HG03432 (cell line): ENCODE measurements around the gene DNAJB2.
"Not testable (repeated sequence)": the region's sequence is repeated elsewhere in the genome, so short reads cannot be mapped to it uniquely, and the experiment has no call there.

ENCODE experiments used
- ATAC-seq: cut with Tn5 transposase; IDR thresholded peaks from one replicate; pipeline ENCODE4 v1.9.1; 2021; ENCODE audit warnings: mild to moderate bottlenecking, moderate library complexity; ENCODE audit not compliant: unreplicated experiment

The DNAJB2 gene

DNA sequence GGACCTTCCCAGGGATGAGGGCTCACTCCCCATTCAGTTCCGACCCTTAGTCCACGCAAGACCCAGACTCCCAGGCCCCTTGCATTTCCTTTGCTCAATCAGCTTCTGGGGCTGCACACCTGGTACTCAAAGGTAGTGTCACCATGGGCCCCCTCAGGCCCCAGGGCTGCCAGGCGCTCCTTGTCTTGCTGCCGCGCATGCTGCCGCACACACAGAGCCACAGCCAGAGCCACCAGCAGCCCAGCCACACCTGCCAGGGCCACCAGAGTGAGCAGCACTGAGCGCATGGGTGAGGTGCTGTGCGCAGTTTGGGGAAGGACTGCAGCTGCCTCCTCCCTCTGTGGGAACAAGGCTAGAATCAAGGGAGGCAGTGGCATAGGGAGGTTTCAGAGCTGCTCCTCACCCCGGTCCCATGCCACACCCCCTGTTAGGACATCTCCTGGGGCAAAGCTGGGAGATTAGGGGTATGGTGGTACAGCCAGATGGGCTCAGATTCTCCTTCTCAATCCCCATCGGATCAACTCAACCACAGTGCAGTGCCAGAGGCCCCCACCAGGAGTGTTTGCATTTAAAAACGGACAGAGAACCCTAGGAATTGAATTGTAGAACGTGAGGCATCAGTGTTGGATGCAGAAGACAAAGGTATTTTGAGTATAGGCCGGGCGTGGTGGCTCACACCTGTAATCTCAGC, 18.7 kb downstream of the DNAJB2 start:
- no peak for ATAC-seq

DNA sequence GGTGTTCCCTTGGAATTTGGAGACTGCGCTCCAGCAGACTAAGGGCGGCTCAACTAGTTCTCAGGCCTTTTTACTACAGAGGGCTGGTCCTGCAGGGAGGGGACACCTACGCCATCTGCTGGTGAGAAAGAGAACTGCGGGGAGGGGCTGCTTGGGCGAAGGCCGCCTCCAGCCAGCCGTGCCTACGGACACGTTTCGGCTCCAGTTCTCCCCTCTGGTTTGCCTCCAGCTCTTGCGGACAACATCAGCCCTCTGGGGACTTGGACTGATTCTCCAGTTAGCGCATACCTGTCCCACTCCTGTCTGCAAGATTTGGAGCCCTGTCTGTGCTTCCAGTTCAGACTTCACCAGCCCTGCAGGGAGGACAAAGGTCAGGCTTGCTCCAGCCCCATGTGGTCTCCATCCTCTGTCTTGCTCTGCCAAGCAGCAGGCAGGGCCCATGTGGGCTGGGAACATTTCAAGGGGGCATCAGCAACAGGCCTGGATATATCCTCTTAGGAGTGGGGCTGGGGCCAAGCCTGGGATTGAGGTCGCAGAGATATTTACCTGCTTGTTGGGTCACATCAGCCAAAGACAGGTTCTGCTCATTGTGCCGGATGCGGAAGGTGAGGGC, 19.7 kb downstream of the DNAJB2 start:
- ATAC-seq: peak; percentile 50

GRCh38 chr2:219299372-219299760, 20.2 kb downstream of the DNAJB2 start:
- no peak for ATAC-seq

DNA sequence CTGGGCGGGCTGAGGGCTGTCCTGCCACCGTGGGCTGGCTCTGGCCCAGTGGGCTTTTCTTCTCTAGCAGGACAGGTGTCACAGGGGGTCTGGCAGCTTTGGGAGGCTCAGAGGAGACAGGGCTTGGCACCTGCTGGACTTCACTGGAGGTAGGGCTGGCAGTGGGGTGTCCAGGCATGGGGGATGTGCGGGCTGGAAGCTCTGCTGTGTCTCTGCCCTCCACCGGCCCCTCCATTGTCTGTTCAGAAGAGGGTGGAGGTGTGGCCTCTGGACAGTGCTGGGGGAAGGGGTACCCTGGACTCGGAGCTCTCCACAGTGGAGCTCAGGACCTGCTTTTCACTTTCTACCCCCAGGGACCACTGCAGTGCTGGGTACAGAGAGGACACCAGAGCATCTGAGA, 20.9 kb downstream of the DNAJB2 start:
- no peak for ATAC-seq

DNA sequence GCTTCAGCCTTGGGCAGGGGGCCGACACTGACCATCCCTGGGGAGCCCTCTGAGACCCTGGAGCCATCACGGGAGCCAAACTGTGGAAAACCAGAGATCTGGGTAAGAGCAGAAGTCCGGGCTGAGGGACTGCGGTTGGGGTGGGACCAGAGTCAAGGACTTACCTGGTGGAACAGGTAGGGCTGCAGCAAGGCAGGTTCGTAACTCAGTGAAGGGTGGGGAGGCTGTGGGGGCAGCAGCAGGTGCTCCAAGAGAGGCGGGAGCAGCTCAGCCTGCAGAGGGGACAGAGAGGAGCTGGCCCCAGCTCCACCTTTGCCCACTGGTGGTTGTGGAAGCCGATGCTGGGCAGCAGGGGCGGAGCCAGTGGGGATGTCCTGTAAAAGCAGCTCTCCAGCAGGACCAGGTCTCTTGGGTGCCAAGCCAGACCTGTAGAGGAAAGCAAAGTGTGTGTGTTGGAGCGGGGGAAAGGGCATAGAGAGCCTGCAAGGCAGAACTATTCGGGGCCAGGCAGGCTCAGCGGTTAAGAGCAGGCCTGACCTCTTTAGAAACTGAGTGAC, 23.3 kb downstream of the DNAJB2 start:
- no peak for ATAC-seq

- no peak for ATAC-seq
These were observed 25.1 kb downstream of the DNAJB2 start for GRCh38 chr2:219304223-219304622.

DNA sequence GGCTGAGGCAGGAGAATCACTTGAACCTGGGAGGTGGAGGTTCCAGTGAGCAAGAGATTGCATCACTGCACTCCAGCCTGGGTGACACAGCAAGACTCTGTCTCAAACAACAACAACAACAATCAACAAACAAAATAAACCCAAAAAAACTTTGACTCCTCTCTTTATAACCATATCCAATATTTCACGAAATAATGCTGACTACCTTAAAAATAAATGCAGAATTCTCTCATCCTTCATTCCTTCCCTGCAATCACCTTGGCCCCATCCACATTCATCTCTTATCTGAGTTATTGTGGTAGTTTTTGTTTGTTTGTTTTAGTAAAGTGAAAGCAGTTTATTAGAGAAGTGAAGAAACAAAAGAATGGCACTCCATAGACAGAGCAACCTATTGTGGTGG, 26.9 kb downstream of the DNAJB2 start:
- no peak for ATAC-seq

DNA sequence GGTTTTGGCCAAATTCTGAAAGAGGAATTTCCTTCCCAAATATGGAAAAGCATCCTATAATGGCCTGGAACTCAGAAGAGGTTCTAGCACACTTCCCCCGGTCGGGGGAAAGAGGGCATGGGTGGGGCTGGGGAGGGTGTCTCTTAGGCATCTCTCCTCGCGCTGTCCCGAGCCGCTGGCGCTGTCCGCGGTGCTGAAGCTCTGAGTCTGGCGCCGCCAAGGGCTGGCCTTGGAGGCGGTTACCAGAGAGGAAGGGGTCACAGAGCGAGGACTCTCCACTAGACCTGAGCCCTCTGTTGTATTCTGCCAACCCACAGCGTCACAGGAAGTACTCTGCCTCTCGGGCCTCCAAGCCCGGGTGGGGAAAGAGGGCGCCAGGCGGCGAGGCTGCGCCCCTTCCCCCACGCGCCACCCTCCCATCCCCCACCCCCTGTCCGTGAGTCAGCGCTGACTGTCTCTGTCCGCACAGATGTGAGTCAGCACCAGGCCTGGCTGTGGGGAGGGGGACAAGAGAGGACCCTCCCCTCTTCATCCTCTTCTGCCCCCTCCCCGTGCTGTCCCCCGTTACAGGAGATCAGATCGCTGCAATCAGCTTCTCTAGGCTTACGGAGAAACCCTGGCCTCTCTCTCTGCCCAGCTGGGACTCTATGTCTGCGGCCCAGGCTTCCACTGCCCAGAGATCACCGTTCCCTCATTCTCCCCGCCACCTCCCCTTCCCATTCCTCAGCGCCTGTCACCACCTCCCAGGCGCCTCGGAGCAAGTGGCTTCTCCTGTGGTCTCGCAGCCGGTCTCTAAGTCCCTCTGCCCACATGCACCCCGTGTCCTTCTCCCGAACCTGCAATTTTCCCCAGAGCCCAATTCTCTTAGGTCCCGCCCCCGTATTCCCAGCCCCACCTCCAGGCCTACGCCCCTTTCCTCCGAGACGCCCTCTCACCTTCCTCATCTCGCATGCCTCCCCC, 29.3 kb downstream of the DNAJB2 start:
- ATAC-seq: peak; percentile 42

DNA sequence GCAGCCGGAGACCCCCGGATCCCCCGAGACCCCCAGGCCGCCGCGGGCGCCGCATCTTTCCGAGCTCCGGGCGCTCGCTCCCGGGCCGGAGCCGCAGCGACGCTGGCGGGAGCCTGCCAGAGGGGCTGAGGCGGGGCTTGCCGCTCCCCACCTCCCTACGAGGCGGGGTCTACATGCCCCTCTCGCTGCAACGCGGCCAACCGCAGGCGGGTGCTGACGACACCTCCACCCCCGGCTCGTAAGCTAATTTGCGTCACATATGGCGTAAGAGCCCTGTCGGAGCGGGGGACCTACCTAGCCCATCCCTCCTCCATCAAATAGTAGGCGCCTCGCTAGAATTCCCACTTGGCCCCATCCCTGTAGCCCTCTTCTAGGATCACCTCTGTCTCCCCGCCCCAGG, 30.1 kb downstream of the DNAJB2 start, which contains the start of gene PTPRN:
Gene PTPRN (minus strand): TSS at position 124 of the 400 bp plus-strand sequence. CDS start 69 bp downstream, at position 55.
- no peak for ATAC-seq

DNA sequence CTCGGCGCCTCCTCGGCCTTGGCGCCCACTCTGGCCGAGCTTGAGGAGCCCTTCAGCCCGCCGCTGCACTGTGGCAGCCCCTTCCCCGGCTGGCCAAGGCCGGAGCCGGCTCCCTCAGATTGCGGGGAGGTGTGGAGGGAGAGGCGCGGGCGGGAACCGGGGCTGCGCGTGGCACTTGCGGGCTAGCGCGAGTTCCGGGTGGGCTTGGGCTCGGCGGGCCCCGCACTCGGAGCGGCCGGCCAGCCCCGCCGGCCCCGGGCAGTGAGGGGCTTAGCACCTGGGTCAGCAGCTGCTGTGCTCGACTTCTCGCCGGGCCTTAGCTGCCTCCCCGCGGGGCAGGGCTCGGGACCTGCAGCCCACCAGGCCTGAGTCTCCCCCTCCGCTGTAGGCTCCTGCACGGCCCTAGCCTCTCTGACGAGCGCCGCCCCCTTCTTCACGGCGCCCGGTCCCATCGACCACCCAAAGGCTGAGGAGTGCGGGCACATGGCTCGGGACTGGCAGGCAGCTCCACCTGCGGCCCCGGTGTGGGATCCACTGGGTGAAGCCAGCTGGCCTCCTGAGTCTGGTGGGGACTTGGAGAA, 33.6 kb downstream of the DNAJB2 start:
- not testable (repeated sequence) for ATAC-seq

- ATAC-seq: no peak
These were observed 35.8 kb downstream of the DNAJB2 start for GRCh38 chr2:219314804-219315468.

- ATAC-seq: no peak
These were observed 44.3 kb downstream of the DNAJB2 start for GRCh38 chr2:219323434-219323833.

GRCh38 chr2:219325136-219325535, 46.0 kb downstream of the DNAJB2 start:
- no peak for ATAC-seq

- ATAC-seq: no peak
These were observed 46.6 kb downstream of the DNAJB2 start for GRCh38 chr2:219325657-219326315.

DNA sequence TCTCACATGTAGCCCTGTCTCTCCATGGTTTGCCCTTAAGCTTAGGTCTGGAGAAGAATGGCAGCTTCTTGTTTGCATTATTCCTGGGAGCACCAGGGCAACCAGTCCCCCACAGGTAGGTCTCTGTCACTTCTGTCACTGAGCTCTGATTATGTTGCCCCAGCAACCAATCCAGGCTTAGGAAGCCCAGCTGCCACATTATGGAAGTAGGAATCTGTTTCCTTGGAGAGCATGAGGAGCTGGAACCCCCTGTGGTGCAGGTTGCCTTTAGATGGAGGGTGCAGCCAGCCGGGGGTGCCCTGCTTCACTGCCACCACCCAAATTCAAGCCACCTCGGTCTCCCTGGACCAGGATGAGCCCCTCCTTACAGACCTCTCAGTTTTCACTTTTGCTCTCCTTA, 48.6 kb downstream of the DNAJB2 start:
- no peak for ATAC-seq

- no peak for ATAC-seq
These were observed 52.5 kb downstream of the DNAJB2 start for GRCh38 chr2:219331560-219332213.

DNA sequence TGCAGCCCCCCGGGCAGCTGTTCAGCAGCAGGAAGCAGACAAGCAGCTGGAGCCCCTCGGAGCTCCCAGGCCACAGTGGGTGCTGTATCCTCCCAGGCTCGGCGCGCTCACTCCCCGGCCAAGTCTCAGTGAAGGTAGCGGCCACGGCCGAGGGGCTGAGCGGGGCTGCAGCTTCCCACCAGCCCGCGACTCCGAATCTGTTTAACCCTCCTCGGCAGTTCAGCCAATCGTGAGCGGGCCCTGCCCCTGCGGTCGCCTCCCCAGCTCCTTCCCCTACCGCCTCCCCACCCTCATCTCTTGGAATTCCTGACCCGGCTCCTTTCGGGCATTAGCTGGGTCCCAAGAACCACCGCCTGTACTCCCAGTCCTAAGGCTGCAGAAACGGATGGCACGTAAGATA, 53.4 kb downstream of the DNAJB2 start, which contains the start of gene RESP18:
Gene RESP18 (minus strand): TSS at position 203 of the 400 bp plus-strand sequence.
- no peak for ATAC-seq

- ATAC-seq: no peak
These were observed 54.9 kb downstream of the DNAJB2 start for GRCh38 chr2:219334076-219334475.

DNA sequence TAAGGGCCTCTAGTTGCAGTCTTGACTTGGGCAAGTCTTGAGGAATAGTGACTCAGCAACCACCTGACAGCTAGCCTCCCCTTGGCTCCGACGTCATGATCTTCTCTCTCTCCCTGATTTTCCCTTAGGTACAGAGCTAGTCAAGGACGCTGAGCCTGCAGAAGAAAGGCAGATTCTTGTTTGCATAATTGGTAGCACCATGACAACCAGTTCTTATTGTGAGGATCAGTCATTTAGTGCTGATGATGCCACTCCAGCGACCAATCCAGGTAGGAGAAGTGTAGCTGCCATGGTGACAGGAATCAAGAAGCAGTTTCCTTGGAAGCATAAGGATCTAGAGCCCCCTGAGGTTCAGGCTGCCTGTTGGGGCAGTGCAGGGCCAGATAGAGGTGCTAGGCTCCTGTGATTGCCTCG, 56.2 kb downstream of the DNAJB2 start:
- no peak for ATAC-seq
